Esophagus squamous epithelium (tissue), 4 donors: ENCODE results near the gene VIPR2.

Experiments
- POLR2A ChIP-seq, 4 donors: fragments of 450-650 bp; IDR thresholded peaks; one replicate each; pipeline ENCODE4 v1.6.1; 2017; ENCODE audit warnings: antibody characterized with exemption in 4 of 4, mild to moderate bottlenecking in 4 of 4, moderate library complexity in 3 of 4
- TF ChIP-seq, protein P1 (sequence below), 6 experiments: fragments of 450-650 bp in 4 of 6; fragments of 200-600 bp in 2 of 6; sonication (generic) in 2 of 6; IDR thresholded peaks; one replicate each; pipeline ENCODE4 v1.5.1; 2016 to 2019; ENCODE audit warnings: antibody characterized with exemption in 6 of 6, mild to moderate bottlenecking in 4 of 6, moderate library complexity in 4 of 6

DNA sequence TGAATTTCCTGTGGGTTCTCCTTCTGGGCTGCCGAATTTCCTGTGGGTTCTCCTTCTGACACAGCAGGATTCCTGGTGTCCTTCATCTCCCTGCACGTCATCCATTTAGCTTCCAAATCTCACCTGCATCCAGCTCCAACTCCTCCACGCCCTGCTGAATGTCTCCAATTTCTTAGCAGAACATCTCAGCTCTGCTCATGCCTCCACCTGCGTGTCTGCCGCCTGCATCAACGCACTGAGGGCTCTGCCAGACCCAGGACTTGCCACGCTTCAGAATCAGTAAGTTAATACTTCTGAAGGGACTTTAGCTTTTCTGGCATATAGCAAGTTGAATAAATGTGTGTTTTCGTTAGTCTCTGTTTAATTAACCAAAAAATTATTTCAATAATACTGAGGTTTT lies 31.1 kb upstream of the VIPR2 start:
- TF ChIP-seq, protein P1, sequence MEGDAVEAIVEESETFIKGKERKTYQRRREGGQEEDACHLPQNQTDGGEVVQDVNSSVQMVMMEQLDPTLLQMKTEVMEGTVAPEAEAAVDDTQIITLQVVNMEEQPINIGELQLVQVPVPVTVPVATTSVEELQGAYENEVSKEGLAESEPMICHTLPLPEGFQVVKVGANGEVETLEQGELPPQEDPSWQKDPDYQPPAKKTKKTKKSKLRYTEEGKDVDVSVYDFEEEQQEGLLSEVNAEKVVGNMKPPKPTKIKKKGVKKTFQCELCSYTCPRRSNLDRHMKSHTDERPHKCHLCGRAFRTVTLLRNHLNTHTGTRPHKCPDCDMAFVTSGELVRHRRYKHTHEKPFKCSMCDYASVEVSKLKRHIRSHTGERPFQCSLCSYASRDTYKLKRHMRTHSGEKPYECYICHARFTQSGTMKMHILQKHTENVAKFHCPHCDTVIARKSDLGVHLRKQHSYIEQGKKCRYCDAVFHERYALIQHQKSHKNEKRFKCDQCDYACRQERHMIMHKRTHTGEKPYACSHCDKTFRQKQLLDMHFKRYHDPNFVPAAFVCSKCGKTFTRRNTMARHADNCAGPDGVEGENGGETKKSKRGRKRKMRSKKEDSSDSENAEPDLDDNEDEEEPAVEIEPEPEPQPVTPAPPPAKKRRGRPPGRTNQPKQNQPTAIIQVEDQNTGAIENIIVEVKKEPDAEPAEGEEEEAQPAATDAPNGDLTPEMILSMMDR (IDR thresholded peaks at IDR 0.05), result no peak
- TF ChIP-seq POLR2A (IDR thresholded peaks at IDR 0.05), result no peak
